HCT116 (cell line): Measurements from ENCODE around the gene TGFBR3. TPM values are rescaled to one million over a fixed set of nuclear protein-coding genes. Genes with fewer than 3 reads are reported as not detected.

ENCODE experiments used
- ATAC-seq: fragments of 200-7000 bp; cut with Tn5 transposase; 2 replicates; pipeline ENCODE4 v1.9.1; 2020; ENCODE audit warnings: mild to moderate bottlenecking, moderate library complexity
- BruUV-seq: library from RNA; stranded (reverse); fragments of 400-500 nt; replicated peaks from 2 replicates; lab custom pipeline; 2021; lab: Mats Ljungman, UMichigan
- CTCF ChIA-PET: fragments of 300-600 bp; sonication (Branson Sonifier 250); formaldehyde crosslinking; loops from one replicate; lab custom pipeline; 2021; ENCODE audit warnings: antibody characterized with exemption; lab: Charles Lee
- POLR2A ChIA-PET: fragments of 300-600, 350-600 bp; sonication (Branson Sonifier 250); formaldehyde crosslinking; loops from one replicate; lab custom pipeline; 2021; ENCODE audit warnings: antibody characterized with exemption; lab: Charles Lee
- RAD21 ChIA-PET, 2 experiments: fragments of 300-600 bp; sonication (Branson Sonifier 250); formaldehyde crosslinking; loops; one replicate each; lab custom pipeline; 2023; ENCODE audit warnings: low total read pairs in 2 of 2; ENCODE audit not compliant: uncharacterized antibody in 2 of 2, unreplicated experiment in 2 of 2, low non-redundant PET in 1 of 2; lab: Charles Lee
- DNase-seq: peaks from one replicate; pipeline ENCODE4 v3.0.0-alpha.2; 2010; ENCODE audit warnings: low read depth, low spot score
- H2AFZ ChIP-seq: fragments of 200-600 bp; shearing (Covaris generic), sonication (generic); 2 replicates; pipeline ENCODE4 v1.6.1; 2017; ENCODE audit warnings: low read depth, mixed run types, mixed read lengths, antibody characterized with exemption, low read length; ENCODE audit not compliant: poor library complexity, severe bottlenecking
- H3K27ac ChIP-seq: 2 replicates; pipeline ENCODE4 v1.5.1; 2012; ENCODE audit warnings: low read depth, low read length
- H3K27me3 ChIP-seq: fragments of 200-600 bp; sonication (generic); 2 replicates; pipeline ENCODE4 v1.6.1; 2016; ENCODE audit warnings: mixed run types, low read length, mixed read lengths; ENCODE audit not compliant: insufficient read depth
- H3K36me3 ChIP-seq, 2 experiments: fragments of 200-500 bp in 1 of 2; fragments of 200-600 bp in 1 of 2; sonication (Bioruptor generic) in 1 of 2; sonication (generic) in 1 of 2; 2 replicates each; pipeline versions ENCODE4 v1.5.1 to v1.6.1; 2014 to 2016; ENCODE audit warnings: low read length in 2 of 2, inconsistent platforms in 1 of 2, mixed read lengths in 1 of 2, mixed run types in 1 of 2; ENCODE audit not compliant: insufficient read depth in 2 of 2, control insufficient read depth in 1 of 2
- H3K4me1 ChIP-seq, 2 experiments: fragments of 200-600 bp in 1 of 2; sonication (generic) in 1 of 2; 2 replicates each; pipeline versions ENCODE4 v1.5.1 to v1.6.1; 2012 to 2017; ENCODE audit warnings: low read length in 2 of 2, inconsistent platforms in 1 of 2, mild to moderate bottlenecking in 1 of 2, mixed read lengths in 1 of 2, mixed run types in 1 of 2, moderate library complexity in 1 of 2; ENCODE audit not compliant: insufficient read depth in 2 of 2, control insufficient read depth in 1 of 2
- H3K4me2 ChIP-seq: fragments of 200-600 bp; sonication (generic); 2 replicates; pipeline ENCODE4 v1.6.1; 2017; ENCODE audit warnings: mixed run types, low read length, mixed read lengths
- H3K4me3 ChIP-seq, 2 experiments: fragments of 200-600 bp in 1 of 2; sonication (generic) in 1 of 2; replicated peaks in 1 of 2; 2 replicates each; pipeline ENCODE4 v1.5.1; 2011 to 2016; ENCODE audit warnings: low read length in 2 of 2, control low read depth in 1 of 2, low read depth in 1 of 2, mild to moderate bottlenecking in 1 of 2, mixed read lengths in 1 of 2, mixed run types in 1 of 2
- H3K79me2 ChIP-seq: fragments of 200-600 bp; sonication (generic); 2 replicates; pipeline ENCODE4 v1.6.1; 2017; ENCODE audit warnings: mild to moderate bottlenecking, mixed run types, low read length, moderate library complexity, mixed read lengths; ENCODE audit not compliant: insufficient read depth
- H3K9ac ChIP-seq: fragments of 200-600 bp; sonication (generic); 2 replicates; pipeline ENCODE4 v1.6.1; 2016; ENCODE audit warnings: low read length, mixed read lengths
- H3K9me2 ChIP-seq: fragments of 200-600 bp; sonication (generic), shearing (Covaris generic); 2 replicates; pipeline ENCODE4 v1.6.1; 2017; ENCODE audit warnings: mixed run types, mild to moderate bottlenecking, moderate library complexity; ENCODE audit not compliant: insufficient read depth
- H3K9me3 ChIP-seq, 2 experiments: fragments of 200-500 bp in 1 of 2; fragments of 200-600 bp in 1 of 2; sonication (Bioruptor generic) in 1 of 2; sonication (generic) in 1 of 2; 2 replicates each; pipeline ENCODE4 v1.6.1; 2014 to 2017; ENCODE audit warnings: low read length in 2 of 2, mixed read lengths in 2 of 2, inconsistent platforms in 1 of 2, low read depth in 1 of 2, mild to moderate bottlenecking in 1 of 2, mixed run types in 1 of 2, moderate library complexity in 1 of 2; ENCODE audit not compliant: control insufficient read depth in 1 of 2, insufficient read depth in 1 of 2
- H4K20me1 ChIP-seq: fragments of 200-600 bp; sonication (generic), shearing (Covaris generic); 2 replicates; pipeline ENCODE4 v1.6.1; 2017; ENCODE audit warnings: mixed run types, mild to moderate bottlenecking, moderate library complexity; ENCODE audit not compliant: insufficient read depth
- EGR1 ChIP-seq: IDR thresholded peaks from 2 replicates; pipeline ENCODE4 v1.6.1; 2012; ENCODE audit warnings: low read depth
- ELF1 ChIP-seq: IDR thresholded peaks from 2 replicates; pipeline ENCODE4 v1.6.1; 2012; ENCODE audit warnings: low read depth, borderline replicate concordance
- FOSL1 ChIP-seq: IDR thresholded peaks from 2 replicates; pipeline ENCODE4 v1.6.1; 2012; ENCODE audit warnings: low read depth
- MAX ChIP-seq: IDR thresholded peaks from 2 replicates; pipeline ENCODE4 v1.6.1; 2012
- POLR2AphosphoS5 ChIP-seq: IDR thresholded peaks from 2 replicates; pipeline ENCODE4 v1.6.1; 2011; ENCODE audit warnings: mild to moderate bottlenecking, low read depth, low read length, moderate library complexity
- SIN3A ChIP-seq: IDR thresholded peaks from 2 replicates; pipeline ENCODE4 v1.6.1; 2012; ENCODE audit warnings: low read depth
- SP1 ChIP-seq: IDR thresholded peaks from 2 replicates; pipeline ENCODE4 v1.6.1; 2012; ENCODE audit warnings: low read depth
- TCF7L2 ChIP-seq: IDR thresholded peaks from 2 replicates; pipeline ENCODE4 v1.7.0; 2011; ENCODE audit warnings: borderline replicate concordance, inconsistent platforms; ENCODE audit not compliant: insufficient read depth, insufficient read length; ENCODE audit errors: extremely low read depth
- ZBTB33 ChIP-seq: IDR thresholded peaks from 2 replicates; pipeline ENCODE4 v1.6.1; 2011; ENCODE audit warnings: mild to moderate bottlenecking, low read length, moderate library complexity; ENCODE audit not compliant: insufficient replicate concordance; ENCODE audit errors: extremely low read depth
- ZFX ChIP-seq: fragments of 450-650 bp; IDR thresholded peaks from 2 replicates; pipeline ENCODE4 v1.6.1; 2017
- intact Hi-C: fragments of 100-400 bp; cut with micrococcal nuclease; formaldehyde crosslinking; loops from 2 replicates; pipeline ENCODE4 v1.10.0; 2022
- total RNA-seq: library from RNA; stranded (reverse); gene quantifications from one replicate; pipeline ENCODE4 v1.2.1, GENCODE V29; 2021; ENCODE audit not compliant: unreplicated experiment
- TF ChIP-seq, protein P1 (sequence below): IDR thresholded peaks from 2 replicates; pipeline ENCODE4 v1.6.1; 2012; ENCODE audit warnings: low read depth

TGFBR3 gene
- total RNA-seq, 1 experiment from 2014 or later: 7.1 TPM

DNA sequence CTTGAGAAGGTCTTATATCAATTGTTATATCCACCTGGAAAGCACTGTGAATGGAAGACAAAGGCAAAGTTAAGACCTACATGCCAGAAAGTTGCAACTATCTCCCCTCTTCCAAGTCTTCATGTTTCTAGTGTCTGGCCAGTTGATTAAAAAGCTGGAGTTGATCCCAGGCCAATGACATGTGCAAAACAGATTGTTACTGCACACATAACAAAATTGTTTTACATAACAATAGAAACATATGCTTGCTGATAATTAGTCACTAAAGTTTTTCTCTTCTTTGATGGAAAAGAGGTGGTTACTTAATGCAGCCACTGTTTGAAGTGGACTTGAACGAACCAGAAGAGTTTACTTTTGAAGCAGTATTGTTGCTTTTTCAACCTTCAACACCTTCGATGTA lies 158.2 kb downstream of the TGFBR3 start:
- Histone ChIP-seq H3K4me1 (peaks cover 16 to 18% of the 10 kb centered on the region in 2 experiments), H4K20me1 (no peaks in the 10 kb centered on the region), H2AFZ (no peak overlapping the region), H3K9ac (no peak overlapping the region), H3K79me2 (no peaks in the 10 kb centered on the region), H3K9me3 (no peaks in the 10 kb centered on the region), H3K27me3 (no peaks in the 10 kb centered on the region), H3K36me3 (no peaks in the 10 kb centered on the region), H3K4me3 (no peak overlapping the region), H3K4me2 (no peak overlapping the region), H3K9me2 (no peaks in the 10 kb centered on the region), H3K27ac (no peak overlapping the region)
- RAD21 ChIA-PET: no interaction called here
- BruUV-seq: no TSS peak
- intact Hi-C loops: no loop called here
- CTCF ChIA-PET: no interaction called here
- POLR2A ChIA-PET: no interaction called here
- DNase-seq (no peak), ATAC-seq (no peak)
- TF ChIP-seq POLR2AphosphoS5 (no peak), SIN3A (no peak), EGR1 (no peak), TCF7L2 (no peak), FOSL1 (no peak), ELF1 (no peak), MAX (no peak), ZFX (no peak), SP1 (no peak), ZBTB33 (no peak)
- TF ChIP-seq, protein P1, sequence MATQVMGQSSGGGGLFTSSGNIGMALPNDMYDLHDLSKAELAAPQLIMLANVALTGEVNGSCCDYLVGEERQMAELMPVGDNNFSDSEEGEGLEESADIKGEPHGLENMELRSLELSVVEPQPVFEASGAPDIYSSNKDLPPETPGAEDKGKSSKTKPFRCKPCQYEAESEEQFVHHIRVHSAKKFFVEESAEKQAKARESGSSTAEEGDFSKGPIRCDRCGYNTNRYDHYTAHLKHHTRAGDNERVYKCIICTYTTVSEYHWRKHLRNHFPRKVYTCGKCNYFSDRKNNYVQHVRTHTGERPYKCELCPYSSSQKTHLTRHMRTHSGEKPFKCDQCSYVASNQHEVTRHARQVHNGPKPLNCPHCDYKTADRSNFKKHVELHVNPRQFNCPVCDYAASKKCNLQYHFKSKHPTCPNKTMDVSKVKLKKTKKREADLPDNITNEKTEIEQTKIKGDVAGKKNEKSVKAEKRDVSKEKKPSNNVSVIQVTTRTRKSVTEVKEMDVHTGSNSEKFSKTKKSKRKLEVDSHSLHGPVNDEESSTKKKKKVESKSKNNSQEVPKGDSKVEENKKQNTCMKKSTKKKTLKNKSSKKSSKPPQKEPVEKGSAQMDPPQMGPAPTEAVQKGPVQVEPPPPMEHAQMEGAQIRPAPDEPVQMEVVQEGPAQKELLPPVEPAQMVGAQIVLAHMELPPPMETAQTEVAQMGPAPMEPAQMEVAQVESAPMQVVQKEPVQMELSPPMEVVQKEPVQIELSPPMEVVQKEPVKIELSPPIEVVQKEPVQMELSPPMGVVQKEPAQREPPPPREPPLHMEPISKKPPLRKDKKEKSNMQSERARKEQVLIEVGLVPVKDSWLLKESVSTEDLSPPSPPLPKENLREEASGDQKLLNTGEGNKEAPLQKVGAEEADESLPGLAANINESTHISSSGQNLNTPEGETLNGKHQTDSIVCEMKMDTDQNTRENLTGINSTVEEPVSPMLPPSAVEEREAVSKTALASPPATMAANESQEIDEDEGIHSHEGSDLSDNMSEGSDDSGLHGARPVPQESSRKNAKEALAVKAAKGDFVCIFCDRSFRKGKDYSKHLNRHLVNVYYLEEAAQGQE: no peak
